MM.1S (cell line): ENCODE measurements around the gene PNKP.

Source experiments
- CTCF ChIP-seq: fragments of 300-600 bp; sonication (generic); IDR thresholded peaks from 2 replicates; pipeline ENCODE4 v1.5.1; 2016; ENCODE audit warnings: antibody characterized with exemption, low read length, mixed read lengths
- EZH2 ChIP-seq: fragments of 300-600 bp; sonication (generic); optimal IDR thresholded peaks from 2 replicates; pipeline ENCODE3; 2017; ENCODE audit warnings: low read depth, mild to moderate bottlenecking, antibody characterized with exemption, low read length, mixed read lengths
- EZH2phosphoT487 ChIP-seq: fragments of 300-600 bp; sonication (generic); IDR thresholded peaks from 2 replicates; pipeline ENCODE4 v1.6.1; 2018; ENCODE audit warnings: antibody characterized with exemption, low read length

GRCh38 chr19:49864890-49865289 lies 2.5 kb downstream of the PNKP start:
- TF ChIP-seq CTCF (no peak), EZH2 (no peak), EZH2phosphoT487 (no peak)
